Caki2 (cell line): ENCODE data around the gene PLK1. TPM values are rescaled to one million over a fixed set of nuclear protein-coding genes. Genes with fewer than 3 reads are reported as not detected.
"Not testable (repeated sequence)": the region's sequence is repeated elsewhere in the genome, so short reads cannot be mapped to it uniquely, and the experiment has no call there.

Experiments
- DNase-seq: peaks from one replicate; pipeline ENCODE4 v3.0.0-alpha.2; 2015; ENCODE audit warnings: low read depth
- in situ Hi-C: cut with HindIII; loops from 2 replicates; pipeline ENCODE4 v1.10.0; 2016; ENCODE audit warnings: low sequenced_read_pairs, low pct_unique_long_range_greater_than_20kb, mixed read lengths
- total RNA-seq: library from RNA; depleted of rRNA; stranded (reverse); fragments of >200 nt; shearing (Covaris generic); gene quantifications from 2 replicates; pipeline ENCODE4 v1.2.3, GENCODE V29; 2014; ENCODE audit warnings: low replicate concordance; rRNA removed

The PLK1 gene
- total RNA-seq, 1 experiment from 2014 or later = 20.9 TPM

GRCh38 chr16:23734176-23734893 lies 55.6 kb downstream of the PLK1 start:
- in situ Hi-C loops = no loop called here
- DNase-seq = no peak

- in situ Hi-C loops, DNase-seq: not testable (repeated sequence)
These were observed 58.8 kb downstream of the PLK1 start for GRCh38 chr16:23737423-23738028.

GRCh38 chr16:23739516-23739915 lies 60.8 kb downstream of the PLK1 start:
- no peak for DNase-seq
- in situ Hi-C loops = no loop called here

Other genes with a start within 250 kb of the PLK1 start
- 29.4 and 42.6 TPM in 2 replicates for gene COG7, start 225.7 kb upstream of the PLK1 start, total RNA-seq
- 52.7 and 67.6 TPM in 2 replicates for gene GGA2, start 168.4 kb upstream of the PLK1 start, total RNA-seq
- gene EARS2, start 121.5 kb upstream of the PLK1 start, total RNA-seq = 32.9 and 108 TPM in 2 replicates
- 69.9 and 120 TPM in 2 replicates for gene UBFD1, start 121.2 kb upstream of the PLK1 start, total RNA-seq
- gene NDUFAB1, start 82.6 kb upstream of the PLK1 start, total RNA-seq = 147 and 186 TPM in 2 replicates
- 8.0 and 12.0 TPM in 2 replicates for gene PALB2, start 37.6 kb upstream of the PLK1 start, total RNA-seq
- gene DCTN5, start 37.4 kb upstream of the PLK1 start, total RNA-seq = 48.7 and 108 TPM in 2 replicates
- 0.12 and 0.14 TPM in 2 replicates for gene ERN2, start 34.3 kb downstream of the PLK1 start, total RNA-seq
- gene CHP2, start 76.1 kb downstream of the PLK1 start, total RNA-seq = not detected in 2 replicates
- not detected in 2 replicates for gene PRKCB, start 157.1 kb downstream of the PLK1 start, total RNA-seq